ENCODE data around the gene BLACAT1.

Gene BLACAT1

DNA sequence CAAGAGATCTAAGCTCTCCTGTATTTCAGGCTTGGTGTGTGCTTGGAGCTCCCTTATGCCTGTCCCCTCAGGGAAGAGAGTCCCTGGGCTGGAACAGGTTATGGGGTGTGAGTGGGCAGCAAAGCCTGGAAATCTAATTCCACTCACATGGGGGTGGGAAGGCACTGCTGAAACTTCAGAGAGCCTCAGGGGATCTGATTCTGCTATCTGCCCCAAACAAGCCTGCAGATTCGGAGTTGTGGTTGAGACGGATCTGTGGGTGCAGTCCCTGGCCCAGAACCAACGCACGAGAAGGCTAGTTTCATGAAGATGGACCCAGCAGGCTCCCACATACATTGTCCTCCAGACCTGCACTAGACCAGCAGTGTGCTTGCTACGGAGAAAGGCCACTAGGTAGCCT lies 2.9 kb downstream of the BLACAT1 start:
- no peak overlapping the region for H3K9ac ChIP-seq
- TF ChIP-seq, protein P1, sequence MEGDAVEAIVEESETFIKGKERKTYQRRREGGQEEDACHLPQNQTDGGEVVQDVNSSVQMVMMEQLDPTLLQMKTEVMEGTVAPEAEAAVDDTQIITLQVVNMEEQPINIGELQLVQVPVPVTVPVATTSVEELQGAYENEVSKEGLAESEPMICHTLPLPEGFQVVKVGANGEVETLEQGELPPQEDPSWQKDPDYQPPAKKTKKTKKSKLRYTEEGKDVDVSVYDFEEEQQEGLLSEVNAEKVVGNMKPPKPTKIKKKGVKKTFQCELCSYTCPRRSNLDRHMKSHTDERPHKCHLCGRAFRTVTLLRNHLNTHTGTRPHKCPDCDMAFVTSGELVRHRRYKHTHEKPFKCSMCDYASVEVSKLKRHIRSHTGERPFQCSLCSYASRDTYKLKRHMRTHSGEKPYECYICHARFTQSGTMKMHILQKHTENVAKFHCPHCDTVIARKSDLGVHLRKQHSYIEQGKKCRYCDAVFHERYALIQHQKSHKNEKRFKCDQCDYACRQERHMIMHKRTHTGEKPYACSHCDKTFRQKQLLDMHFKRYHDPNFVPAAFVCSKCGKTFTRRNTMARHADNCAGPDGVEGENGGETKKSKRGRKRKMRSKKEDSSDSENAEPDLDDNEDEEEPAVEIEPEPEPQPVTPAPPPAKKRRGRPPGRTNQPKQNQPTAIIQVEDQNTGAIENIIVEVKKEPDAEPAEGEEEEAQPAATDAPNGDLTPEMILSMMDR (IDR thresholded peaks at IDR 0.05): no peak
- H3K4me3 ChIP-seq (ENCODE audit: low read depth, low read length): no peak overlapping the region
- no peaks in the 10 kb centered on the region for H3K79me2 ChIP-seq
- no peak overlapping the region for H2AFZ ChIP-seq
- H3K4me2 ChIP-seq (ENCODE audit: low read length): no peak overlapping the region
- peaks cover 15% of the 10 kb centered on the region for H3K27me3 ChIP-seq (ENCODE audit: control insufficient read depth, insufficient read depth, low read length)
- no peak overlapping the region for H3K27ac ChIP-seq
- no peaks in the 10 kb centered on the region for H3K9me3 ChIP-seq (ENCODE audit: control insufficient read depth, low read length)
- peaks cover 4% of the 10 kb centered on the region for H3K4me1 ChIP-seq
- H3K36me3 ChIP-seq (ENCODE audit: control insufficient read depth, insufficient read depth, low read length): no peaks in the 10 kb centered on the region

DNA sequence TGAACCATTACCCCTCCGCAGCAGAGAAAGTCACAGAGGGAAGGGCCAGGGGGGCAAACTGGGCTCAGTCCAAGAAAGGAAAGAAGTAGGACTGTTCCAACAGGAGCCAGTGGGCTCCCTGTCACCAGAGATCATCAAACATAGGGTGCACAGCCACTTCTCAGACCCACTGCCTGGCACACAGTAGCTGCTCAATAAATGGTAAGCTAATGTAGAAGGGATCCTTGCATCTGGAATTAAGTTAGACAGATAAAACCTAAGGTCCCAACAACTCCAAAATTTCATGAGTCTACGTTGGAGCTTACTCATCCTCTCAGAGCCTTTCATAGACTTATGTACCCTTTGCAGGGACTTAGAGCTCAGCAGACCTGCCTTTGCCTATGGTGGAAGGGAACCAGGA lies 3.5 kb downstream of the BLACAT1 start:
- Histone ChIP-seq H3K27ac (no peak overlapping the region), H3K4me3 (ENCODE audit: low read depth, low read length) (no peak overlapping the region), H3K4me2 (ENCODE audit: low read length) (no peak overlapping the region), H2AFZ (no peak overlapping the region), H3K9me3 (ENCODE audit: control insufficient read depth, low read length) (no peaks in the 10 kb centered on the region), H3K36me3 (ENCODE audit: control insufficient read depth, insufficient read depth, low read length) (no peaks in the 10 kb centered on the region), H3K27me3 (ENCODE audit: control insufficient read depth, insufficient read depth, low read length) (peaks cover 15% of the 10 kb centered on the region), H3K4me1 (peaks cover 4% of the 10 kb centered on the region), H3K9ac (no peak overlapping the region), H3K79me2 (no peaks in the 10 kb centered on the region)
- TF ChIP-seq, protein P1 (IDR thresholded peaks at IDR 0.05): no peak

DNA sequence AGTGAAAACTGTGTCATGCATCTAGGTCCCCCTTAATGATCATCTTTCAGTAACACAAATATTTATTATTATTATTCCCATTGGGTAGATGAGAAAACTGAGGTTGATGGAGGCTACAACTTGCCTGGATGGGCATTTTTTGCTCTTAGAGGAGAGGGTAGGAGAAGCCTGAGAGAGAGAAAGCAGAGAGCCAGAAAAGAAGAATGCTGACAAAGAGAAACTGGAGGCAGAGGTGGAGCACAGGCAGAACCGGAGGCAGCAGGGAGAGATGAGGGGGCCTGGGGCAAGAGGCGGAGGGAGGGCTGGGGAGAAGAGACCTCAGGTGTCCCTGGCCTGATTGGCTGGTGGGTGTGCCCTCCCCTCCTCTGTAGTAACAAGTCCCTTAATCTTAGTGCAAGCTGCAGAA lies 4.1 kb downstream of the BLACAT1 start:
- Histone ChIP-seq H3K4me1 (peaks cover 4% of the 10 kb centered on the region), H3K27me3 (ENCODE audit: control insufficient read depth, insufficient read depth, low read length) (peaks cover 15% of the 10 kb centered on the region), H3K4me3 (ENCODE audit: low read depth, low read length) (no peak overlapping the region), H3K9ac (no peak overlapping the region), H3K79me2 (no peaks in the 10 kb centered on the region), H3K9me3 (ENCODE audit: control insufficient read depth, low read length) (no peaks in the 10 kb centered on the region), H3K36me3 (ENCODE audit: control insufficient read depth, insufficient read depth, low read length) (no peaks in the 10 kb centered on the region), H2AFZ (no peak overlapping the region), H3K4me2 (ENCODE audit: low read length) (no peak overlapping the region), H3K27ac (peak overlapping the region; percentile 74)
- TF ChIP-seq, protein P1 (IDR thresholded peaks at IDR 0.05): no peak

DNA sequence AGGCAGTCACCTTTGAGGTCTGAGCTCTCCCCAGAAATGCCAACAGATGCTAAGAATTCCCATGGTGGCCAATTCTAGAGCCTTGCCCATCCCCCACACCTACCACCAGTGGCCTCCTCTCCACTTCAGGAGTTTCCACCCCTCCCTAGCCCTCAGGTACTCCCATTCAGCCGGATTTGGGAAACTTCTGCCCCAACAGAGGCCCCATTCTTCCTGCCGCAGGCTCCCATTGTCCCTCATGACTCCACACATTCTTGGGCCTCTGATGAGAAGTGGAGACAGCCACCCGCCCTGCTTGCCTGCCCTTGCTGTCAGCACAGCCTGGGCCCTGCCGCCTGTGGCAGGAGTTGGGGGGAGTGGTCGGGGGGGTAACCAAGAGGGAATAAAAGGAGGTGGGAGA lies 4.6 kb downstream of the BLACAT1 start:
- Histone ChIP-seq H3K4me1 (peaks cover 4% of the 10 kb centered on the region), H3K27ac (peak overlapping the region; percentile 74), H2AFZ (no peak overlapping the region), H3K36me3 (ENCODE audit: control insufficient read depth, insufficient read depth, low read length) (no peaks in the 10 kb centered on the region), H3K9ac (no peak overlapping the region), H3K9me3 (ENCODE audit: control insufficient read depth, low read length) (no peaks in the 10 kb centered on the region), H3K4me3 (ENCODE audit: low read depth, low read length) (no peak overlapping the region), H3K79me2 (no peaks in the 10 kb centered on the region), H3K27me3 (ENCODE audit: control insufficient read depth, insufficient read depth, low read length) (peaks cover 13% of the 10 kb centered on the region), H3K4me2 (ENCODE audit: low read length) (no peak overlapping the region)
- TF ChIP-seq, protein P1 (IDR thresholded peaks at IDR 0.05): no peak

DNA sequence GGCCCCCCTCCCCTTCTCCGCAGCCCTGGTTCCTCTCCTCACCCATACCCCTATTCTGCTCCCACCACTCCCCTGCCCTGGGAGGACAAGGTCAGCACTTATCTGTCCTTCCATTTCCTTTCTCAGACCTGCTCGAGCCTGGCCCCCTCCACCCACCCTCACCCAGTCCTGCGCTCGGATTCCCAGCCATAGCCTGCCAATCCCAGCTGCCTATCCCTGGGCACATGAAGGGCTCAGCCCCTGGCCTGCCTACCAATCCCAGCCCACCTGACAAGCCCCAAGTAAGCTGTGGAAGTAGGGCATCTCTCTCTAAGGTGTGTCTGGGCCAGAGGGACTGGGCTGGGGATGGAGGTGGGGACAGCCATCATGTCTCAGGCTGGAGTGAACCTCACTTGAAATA lies 5.4 kb downstream of the BLACAT1 start:
- no peaks in the 10 kb centered on the region for H3K9me3 ChIP-seq (ENCODE audit: control insufficient read depth, low read length)
- H3K27me3 ChIP-seq (ENCODE audit: control insufficient read depth, insufficient read depth, low read length): peaks cover 5% of the 10 kb centered on the region
- no peak overlapping the region for H3K4me3 ChIP-seq (ENCODE audit: low read depth, low read length)
- peaks cover 4% of the 10 kb centered on the region for H3K4me1 ChIP-seq
- peak overlapping the region; percentile 74 for H3K27ac ChIP-seq
- H3K79me2 ChIP-seq: no peaks in the 10 kb centered on the region
- H3K9ac ChIP-seq: no peak overlapping the region
- TF ChIP-seq, protein P1 (IDR thresholded peaks at IDR 0.05): no peak
- H3K4me2 ChIP-seq (ENCODE audit: low read length): no peak overlapping the region
- no peaks in the 10 kb centered on the region for H3K36me3 ChIP-seq (ENCODE audit: control insufficient read depth, insufficient read depth, low read length)
- H2AFZ ChIP-seq: no peak overlapping the region
